HT-29 (cell line): ENCODE data around the gene DPY19L3. TPM values are rescaled to one million over a fixed set of nuclear protein-coding genes. Genes with fewer than 3 reads are reported as not detected.
"Not testable (repeated sequence)": the region's sequence is repeated elsewhere in the genome, so short reads cannot be mapped to it uniquely, and the experiment has no call there.

ENCODE experiments used
- DNase-seq: peaks from one replicate; pipeline ENCODE4 v3.0.0-alpha.2; 2015; ENCODE audit warnings: low spot score
- total RNA-seq: library from RNA; depleted of rRNA; stranded (reverse); fragments of >200 nt; shearing (Covaris generic); gene quantifications from 2 replicates; pipeline ENCODE4 v1.2.3, GENCODE V29; 2014

Gene DPY19L3
- total RNA-seq, 1 experiment from 2014 or later = 17.2 TPM

- no peak for DNase-seq
Measured at GRCh38 chr19:32392901-32393300, 12.7 kb upstream of the DPY19L3 start.

- DNase-seq = no peak
Measured at GRCh38 chr19:32396046-32396652, 9.4 kb upstream of the DPY19L3 start.

- no peak for DNase-seq
Measured at GRCh38 chr19:32397671-32398101, 7.9 kb upstream of the DPY19L3 start.

GRCh38 chr19:32401992-32402391 lies 3.6 kb upstream of the DPY19L3 start:
- DNase-seq = no peak

GRCh38 chr19:32403291-32403995 lies 2.1 kb upstream of the DPY19L3 start:
- no peak for DNase-seq

- no peak for DNase-seq
Measured at GRCh38 chr19:32404213-32404932, 1.2 kb upstream of the DPY19L3 start.

GRCh38 chr19:32404933-32405430 lies 588 bp upstream of the DPY19L3 start:
- peak; percentile 66 for DNase-seq

GRCh38 chr19:32406161-32407003 lies 812 bp downstream of the DPY19L3 start:
- DNase-seq = peak; percentile 26

GRCh38 chr19:32407004-32407992 lies 1.7 kb downstream of the DPY19L3 start:
- no peak for DNase-seq

GRCh38 chr19:32415246-32415645 lies 9.7 kb downstream of the DPY19L3 start:
- no peak for DNase-seq

- DNase-seq = no peak
Measured at GRCh38 chr19:32415669-32416068, 10.1 kb downstream of the DPY19L3 start.

GRCh38 chr19:32416749-32417456 lies 11.3 kb downstream of the DPY19L3 start:
- no peak for DNase-seq

- DNase-seq = no peak
Measured at GRCh38 chr19:32418155-32418554, 12.6 kb downstream of the DPY19L3 start.

GRCh38 chr19:32421589-32422361 lies 16.2 kb downstream of the DPY19L3 start:
- DNase-seq = no peak

- no peak for DNase-seq
Measured at GRCh38 chr19:32422435-32422834, 16.9 kb downstream of the DPY19L3 start.

- not testable (repeated sequence) for DNase-seq
Measured at GRCh38 chr19:32423944-32424343, 18.4 kb downstream of the DPY19L3 start.

- DNase-seq = no peak
Measured at GRCh38 chr19:32427536-32427935, 22.0 kb downstream of the DPY19L3 start.

- DNase-seq = no peak
Measured at GRCh38 chr19:32436692-32437091, 31.1 kb downstream of the DPY19L3 start.

- DNase-seq = no peak
Measured at GRCh38 chr19:32437096-32437495, 31.5 kb downstream of the DPY19L3 start.
